Embryonic facial prominence (tissue), 1 donor: ENCODE measurements around the gene ENOX1.
A peak's percentile ranks its signal among the peaks of the same experiment; 100 is the strongest.

Source experiments
- DNase-seq: peaks from one replicate; pipeline ENCODE4 v3.0.0-alpha.2; 2016; ENCODE audit errors: extremely low spot score

Gene ENOX1

GRCh38 chr13:43785650-43786471 is 911 bp downstream of the ENOX1 start:
- DNase-seq = peak; percentile 13

GRCh38 chr13:43785261-43785649 is 1.5 kb downstream of the ENOX1 start:
- DNase-seq = no peak

DNA sequence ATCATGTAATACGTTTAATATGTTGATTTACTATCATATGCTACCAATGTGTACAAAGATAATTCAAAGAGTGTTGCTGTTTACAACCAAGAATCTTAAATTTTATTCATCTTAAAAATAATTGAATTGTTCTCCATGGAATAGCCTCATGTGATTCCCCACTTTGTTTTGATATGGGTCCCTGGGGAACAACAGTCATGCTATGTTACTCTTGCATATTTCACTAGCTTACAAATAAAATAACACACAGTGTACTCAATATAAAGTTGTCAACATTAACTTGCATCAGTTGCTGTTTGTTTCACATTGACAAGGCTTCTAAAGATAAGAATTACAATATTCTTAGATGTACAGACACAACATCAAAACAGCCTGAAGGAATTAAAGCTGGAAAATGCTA is 2.3 kb downstream of the ENOX1 start:
- no peak for DNase-seq

GRCh38 chr13:43783820-43784219 is 3.0 kb downstream of the ENOX1 start:
- peak; percentile 22 for DNase-seq

GRCh38 chr13:43782686-43783085 is 4.1 kb downstream of the ENOX1 start:
- no peak for DNase-seq

- DNase-seq = no peak
Measured at GRCh38 chr13:43780666-43781065, 6.1 kb downstream of the ENOX1 start.

GRCh38 chr13:43776501-43777079 is 10.2 kb downstream of the ENOX1 start:
- DNase-seq = no peak

GRCh38 chr13:43776006-43776405 is 10.8 kb downstream of the ENOX1 start:
- DNase-seq = no peak

DNA sequence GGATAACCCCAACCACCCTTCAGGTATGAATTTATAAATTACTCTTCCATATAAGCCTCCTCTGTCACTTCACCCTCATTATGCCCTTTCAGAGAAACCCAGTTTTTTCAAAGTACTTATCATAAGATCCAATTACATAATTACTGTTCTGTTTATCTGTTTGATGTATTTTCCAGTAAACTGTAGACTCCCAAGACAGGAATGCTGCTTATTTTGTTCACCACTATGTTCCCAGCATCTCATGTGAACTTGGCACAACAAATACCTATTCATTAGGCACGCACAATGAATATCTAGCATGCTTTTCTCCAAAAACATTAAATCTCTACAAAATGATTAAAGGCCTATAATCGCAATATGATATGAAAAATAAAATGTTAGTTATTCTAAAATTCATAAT is 13.2 kb downstream of the ENOX1 start:
- DNase-seq = no peak

GRCh38 chr13:43770871-43771270 is 15.9 kb downstream of the ENOX1 start:
- DNase-seq = no peak

DNA sequence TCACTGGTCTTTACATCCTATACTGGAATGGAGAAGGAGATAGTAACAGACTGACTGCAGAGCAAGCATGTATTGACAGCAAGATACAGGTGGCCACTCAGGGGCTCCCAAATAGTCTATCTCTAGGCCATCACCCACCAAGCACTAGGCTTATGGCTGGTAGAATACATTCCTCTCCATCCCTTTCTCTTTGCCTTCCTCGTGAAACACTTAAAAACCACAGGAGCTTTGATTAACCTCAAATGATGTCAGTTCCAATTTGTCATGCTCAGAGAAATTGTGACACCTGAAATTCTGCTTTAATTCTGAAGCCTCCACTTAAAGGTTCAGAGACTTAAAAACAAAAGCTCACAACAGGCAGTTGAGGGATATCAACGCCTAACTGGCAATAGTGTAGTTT is 17.2 kb downstream of the ENOX1 start:
- no peak for DNase-seq

GRCh38 chr13:43767341-43767931 is 19.3 kb downstream of the ENOX1 start:
- no peak for DNase-seq

DNA sequence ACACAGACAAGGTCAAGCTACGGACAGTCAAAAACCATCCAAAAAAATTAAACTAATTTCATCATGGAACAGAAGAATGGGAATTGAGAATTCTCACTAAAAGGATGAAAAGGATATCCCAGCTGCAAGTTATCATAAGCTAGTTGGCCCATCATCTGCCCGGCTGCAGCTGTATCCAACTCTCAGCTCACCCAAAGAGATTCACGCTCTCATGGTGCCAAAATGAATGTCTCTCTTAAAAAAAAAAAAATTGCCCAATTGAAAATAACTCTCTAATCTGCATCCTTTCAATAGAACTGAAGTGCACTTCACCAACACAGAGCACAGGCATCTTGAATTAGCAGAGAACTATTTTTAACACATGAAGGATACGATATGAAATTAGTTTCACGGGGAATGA is 20.0 kb downstream of the ENOX1 start:
- no peak for DNase-seq

- DNase-seq = no peak
Measured at GRCh38 chr13:43764349-43764748, 22.4 kb downstream of the ENOX1 start.

DNA sequence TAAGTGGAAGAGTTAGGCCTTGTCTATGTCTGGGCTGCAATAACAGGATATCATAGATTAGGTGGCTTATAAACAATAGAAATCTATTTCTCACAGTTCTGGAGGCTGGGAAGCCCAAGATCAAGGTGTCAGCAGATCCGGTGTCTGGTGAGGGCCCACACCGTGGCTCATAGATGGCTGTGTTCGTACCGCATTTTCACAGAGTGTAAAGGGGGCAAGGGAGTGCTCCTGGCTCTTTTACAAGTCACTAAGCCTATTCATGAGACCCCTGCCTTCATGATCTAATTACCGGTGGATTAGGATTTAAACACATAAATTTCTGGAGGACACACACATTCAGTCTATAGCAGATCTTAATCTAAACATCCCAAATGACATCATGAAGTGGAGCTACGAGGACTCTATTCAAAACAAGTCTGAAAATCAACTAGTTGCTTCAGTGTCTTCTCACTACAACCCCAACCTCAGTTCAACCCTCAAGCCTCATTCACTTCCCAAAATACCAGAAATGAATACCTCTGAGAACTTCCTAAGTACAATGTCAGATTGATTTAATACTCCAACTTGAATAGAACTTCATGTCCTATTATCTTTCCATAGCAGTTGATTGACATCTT is 23.5 kb downstream of the ENOX1 start:
- no peak for DNase-seq

GRCh38 chr13:43761616-43762315 is 25.0 kb downstream of the ENOX1 start:
- no peak for DNase-seq

- DNase-seq = no peak
Measured at GRCh38 chr13:43760257-43760656, 26.5 kb downstream of the ENOX1 start.

GRCh38 chr13:43758834-43759233 is 27.9 kb downstream of the ENOX1 start:
- no peak for DNase-seq

DNA sequence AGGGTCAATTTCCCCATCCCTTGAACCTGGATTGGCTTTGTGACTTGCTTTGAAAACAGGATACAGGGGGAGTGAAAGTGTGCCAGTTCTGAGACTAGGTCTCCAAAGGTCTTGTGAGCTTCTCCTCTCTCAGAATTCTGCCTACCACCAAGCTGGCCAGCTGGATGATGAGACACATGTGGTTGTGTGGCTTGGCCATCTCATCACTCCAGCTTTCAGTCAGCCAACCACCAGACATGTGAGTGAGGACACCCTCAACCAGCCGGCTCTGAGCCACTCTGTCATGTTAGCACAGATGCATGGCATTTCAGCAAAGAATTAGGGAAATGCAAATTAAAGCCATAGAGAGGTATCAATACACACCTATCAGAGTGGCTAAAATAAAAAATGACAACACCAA is 29.5 kb downstream of the ENOX1 start:
- no peak for DNase-seq

DNA sequence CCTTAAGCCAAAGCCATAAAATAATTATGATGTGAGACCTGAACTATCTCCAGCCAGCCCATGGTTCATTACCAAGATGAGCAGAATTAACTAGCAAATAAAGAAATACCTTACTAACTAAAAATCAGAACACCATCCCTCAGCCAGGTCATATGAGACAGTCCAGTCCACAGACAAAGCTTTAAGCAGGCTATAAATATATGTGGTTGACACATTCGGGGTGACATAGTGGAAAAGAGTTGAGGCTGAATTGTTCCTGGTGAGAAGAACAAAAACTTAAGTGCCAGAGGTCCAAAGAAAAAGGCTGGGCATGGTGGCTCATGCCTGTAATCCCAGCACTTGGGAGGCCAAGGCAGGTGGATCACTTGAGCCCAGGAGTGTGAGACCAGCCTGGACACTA is 30.9 kb downstream of the ENOX1 start:
- DNase-seq = no peak

GRCh38 chr13:43751624-43752023 is 35.1 kb downstream of the ENOX1 start:
- DNase-seq = no peak

GRCh38 chr13:43749503-43749902 is 37.3 kb downstream of the ENOX1 start:
- no peak for DNase-seq
